NCI-H510A (cell line): Measurements from ENCODE around the gene BICD1.
"Not testable (repeated sequence)": the region's sequence is repeated elsewhere in the genome, so short reads cannot be mapped to it uniquely, and the experiment has no call there.

Experiments
- DNase-seq: peaks from one replicate; lab custom pipeline; 2025; lab: John Stamatoyannopoulos, UW

The BICD1 gene

GRCh38 chr12:32248441-32249140 is 141.9 kb downstream of the BICD1 start:
- DNase-seq = no peak

- no peak for DNase-seq
Measured at GRCh38 chr12:32249777-32250176, 143.1 kb downstream of the BICD1 start.

- DNase-seq = no peak
Measured at GRCh38 chr12:32252199-32253073, 145.8 kb downstream of the BICD1 start.

GRCh38 chr12:32253154-32253790 is 146.6 kb downstream of the BICD1 start:
- no peak for DNase-seq

- DNase-seq = no peak
Measured at GRCh38 chr12:32254260-32254956, 147.8 kb downstream of the BICD1 start.

- DNase-seq = no peak
Measured at GRCh38 chr12:32255588-32255987, 148.9 kb downstream of the BICD1 start.

- no peak for DNase-seq
Measured at GRCh38 chr12:32257695-32258496, 151.2 kb downstream of the BICD1 start.

GRCh38 chr12:32260696-32261095 is 154.0 kb downstream of the BICD1 start:
- DNase-seq = no peak

- no peak for DNase-seq
Measured at GRCh38 chr12:32261638-32262037, 155.0 kb downstream of the BICD1 start.

GRCh38 chr12:32264961-32265360 is 158.3 kb downstream of the BICD1 start:
- DNase-seq = no peak

GRCh38 chr12:32265456-32265855 is 158.8 kb downstream of the BICD1 start:
- DNase-seq = no peak

GRCh38 chr12:32265951-32266350 is 159.3 kb downstream of the BICD1 start:
- DNase-seq = no peak

GRCh38 chr12:32266756-32267155 is 160.1 kb downstream of the BICD1 start:
- no peak for DNase-seq

GRCh38 chr12:32270818-32271710 is 164.4 kb downstream of the BICD1 start:
- DNase-seq = no peak

GRCh38 chr12:32272465-32272864 is 165.8 kb downstream of the BICD1 start:
- DNase-seq = no peak

- DNase-seq = no peak
Measured at GRCh38 chr12:32273063-32273522, 166.4 kb downstream of the BICD1 start.

GRCh38 chr12:32273712-32274111 is 167.1 kb downstream of the BICD1 start:
- DNase-seq = no peak

- no peak for DNase-seq
Measured at GRCh38 chr12:32274665-32275064, 168.0 kb downstream of the BICD1 start.

GRCh38 chr12:32275520-32275919 is 168.9 kb downstream of the BICD1 start:
- DNase-seq = not testable (repeated sequence)

- no peak for DNase-seq
Measured at GRCh38 chr12:32277774-32278173, 171.1 kb downstream of the BICD1 start.
